HG02973 (cell line): ENCODE data around the gene HIBCH.
"Not testable (repeated sequence)": the region's sequence is repeated elsewhere in the genome, so short reads cannot be mapped to it uniquely, and the experiment has no call there.

Experiments
- ATAC-seq: cut with Tn5 transposase; IDR thresholded peaks from one replicate; pipeline ENCODE4 v1.9.1; 2021; ENCODE audit warnings: moderate library complexity; ENCODE audit not compliant: unreplicated experiment

Gene HIBCH

DNA sequence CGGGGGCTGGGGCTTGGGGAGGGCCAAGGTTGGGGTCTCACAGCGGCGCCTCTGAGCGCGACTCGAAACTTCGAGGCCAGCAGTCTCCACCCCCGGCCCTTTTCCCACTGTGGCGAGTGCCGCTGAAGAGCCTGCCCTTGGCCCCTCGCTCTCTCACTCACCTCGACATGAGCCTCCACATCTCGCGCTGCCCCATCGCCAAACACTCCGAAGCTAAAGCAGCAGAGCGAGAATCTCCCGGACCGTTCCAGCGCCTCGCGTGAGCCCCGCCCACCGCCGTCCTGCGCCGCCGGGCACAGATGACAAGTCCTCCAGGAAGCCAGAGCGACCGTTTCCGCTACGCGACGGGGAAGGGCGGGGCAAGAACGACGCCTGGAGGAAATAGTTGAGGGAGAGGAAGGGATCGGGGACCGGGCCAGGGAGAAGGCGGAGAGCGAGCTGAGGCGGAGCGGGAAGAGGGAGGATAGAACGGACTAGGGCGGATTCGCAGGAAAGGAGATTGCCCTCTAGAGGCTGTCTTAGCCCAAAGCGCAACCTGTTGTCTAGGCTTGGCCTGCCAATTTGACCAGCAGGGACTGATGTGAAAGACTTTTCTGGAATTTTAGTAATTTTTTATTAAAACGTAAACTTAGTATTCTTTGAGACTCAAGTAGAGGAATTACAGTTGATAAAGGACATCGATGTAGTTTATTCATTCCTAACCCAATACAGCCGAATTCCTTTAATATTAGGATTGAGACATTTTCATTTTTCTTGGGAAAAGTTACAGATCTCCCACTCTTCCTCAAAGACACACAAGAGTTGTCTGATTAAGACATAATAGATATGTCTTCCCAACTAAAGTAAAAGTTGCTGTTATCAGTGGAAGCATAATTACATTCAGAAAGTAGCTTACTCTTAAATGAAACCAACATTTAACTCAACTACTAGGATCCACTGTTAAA lies at the start of gene HIBCH:
Gene HIBCH (minus strand): TSS at position 272 of the 944 bp plus-strand sequence. CDS start 76 bp downstream, at position 196.
- peak; percentile 91 for ATAC-seq

GRCh38 chr2:190367091-190367490 lies 47.5 kb upstream of the HIBCH start:
- no peak for ATAC-seq

DNA sequence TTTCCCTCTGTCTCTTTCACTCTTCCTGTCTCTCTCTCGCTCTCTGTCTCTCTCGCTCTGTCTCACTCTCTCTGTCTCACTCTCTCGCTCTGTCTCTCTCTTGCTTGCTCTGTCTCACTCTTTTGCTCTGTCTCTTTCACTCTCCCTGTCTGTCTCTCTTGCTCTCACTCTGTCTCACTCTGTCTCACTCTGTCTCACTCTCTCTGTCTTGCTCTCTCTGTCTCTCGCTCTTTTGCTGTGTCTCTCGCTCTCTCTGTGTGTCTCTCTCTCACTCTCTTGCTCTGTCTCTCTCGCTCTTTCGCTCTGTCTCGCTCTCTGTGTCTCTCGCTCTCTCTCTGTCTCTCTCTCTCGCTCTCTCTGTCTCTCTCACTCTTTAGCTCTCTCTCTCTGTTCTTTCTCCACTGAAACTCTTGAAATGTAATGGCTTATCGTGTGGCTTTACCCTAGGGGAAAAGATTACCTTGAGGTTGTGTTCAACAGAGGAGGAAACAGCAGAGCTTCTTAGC lies 46.7 kb upstream of the HIBCH start:
- ATAC-seq = no peak

GRCh38 chr2:190365499-190366204 lies 46.0 kb upstream of the HIBCH start:
- ATAC-seq = no peak

DNA sequence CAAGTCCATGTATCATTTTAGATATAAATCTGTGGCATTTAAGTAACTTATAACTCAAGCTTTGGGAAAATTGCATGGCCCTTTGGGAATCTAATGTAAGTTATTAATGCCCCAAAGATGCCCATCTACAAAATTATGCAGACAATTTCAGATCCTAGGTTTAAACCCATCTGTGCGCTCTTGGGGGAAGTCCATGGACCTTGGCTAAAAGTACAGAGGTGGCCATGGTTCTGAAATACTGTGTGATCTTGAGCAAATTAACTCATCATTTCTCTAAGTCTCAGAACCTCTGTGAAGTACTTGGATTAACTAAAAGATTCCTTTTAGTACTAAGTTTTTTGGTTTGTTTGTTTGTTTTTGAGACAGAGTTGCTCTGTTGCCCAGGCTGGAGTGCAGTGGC lies 43.3 kb upstream of the HIBCH start:
- ATAC-seq = no peak

GRCh38 chr2:190361572-190361971 lies 41.9 kb upstream of the HIBCH start:
- ATAC-seq = no peak

DNA sequence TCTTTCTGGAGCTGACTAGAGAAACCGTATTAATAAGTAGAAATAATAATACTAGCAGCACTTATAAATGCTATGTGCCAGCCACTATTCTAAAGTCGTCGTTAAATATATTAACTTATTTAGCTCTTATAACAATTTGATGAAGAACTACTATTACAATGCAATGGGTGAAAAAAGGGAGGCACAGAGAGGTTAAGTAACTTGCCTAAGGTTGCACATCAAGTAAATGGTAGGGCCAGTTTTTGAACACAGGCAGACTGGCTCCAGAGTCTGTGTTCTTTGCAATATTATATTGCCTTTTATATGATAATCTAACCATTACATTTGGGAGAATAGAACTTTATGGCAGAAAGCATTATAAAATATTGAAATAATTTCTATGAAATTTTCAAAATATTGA lies 41.3 kb upstream of the HIBCH start:
- no peak for ATAC-seq

DNA sequence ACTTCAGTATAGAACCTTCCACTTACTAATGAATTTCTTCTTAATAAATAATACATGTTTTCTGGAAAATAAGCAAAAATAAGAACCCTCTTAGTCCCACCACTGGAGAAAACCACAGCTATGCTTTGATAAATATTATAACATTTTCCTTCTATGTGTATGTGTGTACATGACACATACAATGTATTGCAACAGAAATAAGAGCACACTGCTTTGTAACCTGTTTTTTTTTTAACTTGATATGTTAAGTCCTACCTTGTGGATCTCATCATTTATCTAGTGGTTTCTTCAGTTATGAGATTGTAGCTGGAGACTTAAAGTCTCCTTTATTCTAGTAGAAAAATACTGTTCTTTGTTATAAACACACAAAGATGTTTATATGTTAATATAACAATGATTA lies 40.9 kb upstream of the HIBCH start:
- ATAC-seq = no peak

DNA sequence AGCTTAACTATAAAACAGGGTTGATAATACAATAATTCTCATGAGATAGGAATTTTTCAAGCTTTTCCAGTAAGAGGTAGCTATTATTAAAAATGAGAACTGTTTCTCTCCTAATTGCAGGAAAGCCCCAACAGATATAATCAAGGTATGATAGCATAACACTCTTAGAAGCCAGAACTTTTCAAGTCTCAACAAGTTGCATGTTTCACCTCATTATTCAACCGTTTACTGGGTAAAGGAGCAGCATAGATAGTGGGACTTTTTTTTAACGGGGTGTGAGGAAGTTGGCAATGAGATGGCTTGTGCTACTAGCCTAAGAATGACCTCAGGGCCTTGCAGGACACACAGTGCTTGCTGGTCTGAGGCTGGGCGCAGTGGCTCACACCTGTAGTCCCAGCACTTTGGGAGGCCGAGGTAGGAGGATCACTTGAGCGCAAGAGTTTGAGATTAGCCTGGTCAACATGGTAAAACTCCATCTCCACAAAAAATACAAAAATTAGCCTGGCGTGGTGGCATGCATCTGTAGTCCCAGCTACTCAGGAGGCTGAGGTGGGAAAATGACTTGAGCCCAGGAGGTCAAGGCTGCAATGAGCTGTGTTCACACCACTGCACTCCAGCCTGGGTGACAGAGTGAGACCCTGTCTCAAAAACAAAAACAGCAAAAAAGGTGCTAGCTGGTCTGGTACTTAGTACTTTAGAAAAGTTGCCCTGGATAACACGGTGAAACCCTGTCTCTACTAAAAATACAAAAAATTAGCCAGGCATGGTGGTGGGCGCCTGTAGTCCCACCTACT lies 39.2 kb upstream of the HIBCH start:
- not testable (repeated sequence) for ATAC-seq

DNA sequence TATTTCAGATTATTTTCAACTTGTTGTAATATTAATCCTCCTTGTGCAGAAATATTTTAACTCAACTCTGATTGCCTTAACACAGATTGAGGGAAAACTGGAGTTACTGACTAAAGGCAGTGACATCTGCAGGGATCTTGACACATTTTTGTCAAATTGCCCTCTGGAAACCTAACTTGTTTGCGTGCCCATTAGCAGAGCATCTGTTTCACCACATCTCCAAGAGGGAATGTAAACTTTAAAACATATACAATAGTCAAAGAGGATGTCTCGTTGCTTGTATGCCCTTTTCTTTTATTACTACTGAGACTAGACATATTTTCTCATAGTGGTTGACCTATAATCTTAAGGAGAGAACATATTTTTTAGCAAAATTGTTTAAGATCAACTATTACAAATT lies 38.0 kb upstream of the HIBCH start:
- ATAC-seq = no peak

DNA sequence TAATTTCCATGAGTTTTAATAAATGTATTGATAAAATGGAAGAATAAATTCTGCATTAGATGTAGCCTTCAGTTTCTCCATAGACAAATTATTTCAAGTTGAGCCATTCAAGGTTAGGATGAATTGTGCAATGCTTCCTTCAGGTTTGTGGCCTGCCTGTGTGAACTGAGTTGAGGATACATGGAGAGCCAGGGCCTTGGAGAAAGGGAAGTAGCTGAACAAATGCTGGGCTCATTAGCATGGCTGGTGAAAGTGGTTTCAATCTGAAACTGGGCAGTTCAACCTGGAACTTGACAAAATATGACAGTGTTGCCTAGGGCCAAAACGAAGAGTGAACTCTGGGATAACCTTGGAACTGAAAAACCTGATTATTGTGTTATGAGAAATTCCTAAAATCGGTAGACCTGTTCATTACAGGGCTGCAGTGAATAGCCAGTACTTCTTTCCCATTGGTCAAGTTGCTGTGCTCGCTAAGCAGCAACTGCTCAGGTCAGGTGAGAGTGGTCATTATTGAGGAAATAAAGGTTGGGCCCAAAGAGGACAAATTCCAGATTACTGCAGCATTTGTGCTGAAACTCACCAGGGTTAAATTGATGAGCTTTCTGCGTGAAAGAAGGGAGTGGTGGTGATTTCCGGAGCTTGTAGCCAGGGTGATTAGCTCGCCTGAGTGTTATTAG lies 36.5 kb upstream of the HIBCH start:
- ATAC-seq = no peak

- no peak for ATAC-seq
These were observed 34.5 kb upstream of the HIBCH start for GRCh38 chr2:190354003-190354690.

GRCh38 chr2:190353537-190353899 lies 33.9 kb upstream of the HIBCH start:
- no peak for ATAC-seq

DNA sequence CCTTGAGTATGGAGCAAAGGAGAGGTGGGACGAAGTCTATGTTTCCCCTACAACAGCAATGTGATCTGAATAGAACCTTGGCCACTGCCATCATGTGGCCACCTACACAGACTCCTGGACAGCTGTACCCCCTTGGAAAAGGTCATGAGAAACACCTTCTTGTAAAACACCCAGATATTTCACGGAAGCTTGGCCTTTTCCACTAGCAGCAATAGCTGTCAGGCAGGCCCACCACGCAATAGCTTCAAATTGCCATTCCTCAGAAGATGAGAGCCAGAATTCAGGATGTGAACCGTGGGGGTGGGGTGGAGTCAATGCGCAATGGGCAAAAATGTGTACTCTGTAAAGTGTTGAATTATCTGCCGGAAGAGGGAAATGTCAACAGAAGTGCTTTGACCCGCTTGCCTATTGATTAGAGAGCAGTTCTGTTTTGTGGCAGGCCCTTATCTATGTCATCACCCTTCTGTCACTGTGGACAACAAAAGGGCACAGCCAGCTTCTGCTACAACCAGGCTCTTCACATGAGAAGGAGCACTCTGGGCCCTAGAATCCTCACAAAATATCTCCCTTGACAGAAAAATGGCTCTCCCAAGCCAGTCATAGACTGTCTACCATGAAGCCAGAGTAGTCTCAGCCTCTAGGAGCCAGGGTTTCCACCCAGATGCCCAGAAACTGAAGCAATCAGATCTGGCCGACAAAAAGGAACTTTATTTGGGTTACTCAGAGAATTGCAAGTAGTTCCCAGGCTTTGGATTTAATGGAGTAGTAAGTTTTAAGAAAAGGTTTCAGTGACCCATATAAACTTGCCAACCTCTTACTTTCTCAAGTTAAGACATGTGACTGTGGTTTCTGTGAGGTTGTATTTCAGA lies 33.3 kb upstream of the HIBCH start:
- ATAC-seq = no peak

DNA sequence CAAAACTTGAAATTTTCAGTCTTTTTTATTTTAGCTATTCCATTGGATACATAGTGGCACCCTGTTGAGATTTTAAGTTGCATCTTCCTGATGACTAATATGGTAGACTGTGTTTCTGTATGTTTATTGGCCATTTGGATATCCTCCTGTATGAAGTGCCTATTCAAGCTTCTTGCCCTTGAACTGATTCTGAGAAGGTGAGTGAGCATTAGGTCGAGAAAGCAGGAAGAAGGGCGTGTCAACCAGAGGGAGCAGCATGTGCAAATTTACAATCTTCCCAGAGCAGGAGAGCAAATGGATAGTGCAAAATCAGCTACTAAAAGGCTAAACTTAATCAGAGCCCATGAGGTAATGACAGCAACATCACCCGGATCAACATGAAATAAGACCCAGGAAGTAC lies 32.3 kb upstream of the HIBCH start:
- no peak for ATAC-seq

GRCh38 chr2:190350371-190350770 lies 30.7 kb upstream of the HIBCH start:
- ATAC-seq = no peak

DNA sequence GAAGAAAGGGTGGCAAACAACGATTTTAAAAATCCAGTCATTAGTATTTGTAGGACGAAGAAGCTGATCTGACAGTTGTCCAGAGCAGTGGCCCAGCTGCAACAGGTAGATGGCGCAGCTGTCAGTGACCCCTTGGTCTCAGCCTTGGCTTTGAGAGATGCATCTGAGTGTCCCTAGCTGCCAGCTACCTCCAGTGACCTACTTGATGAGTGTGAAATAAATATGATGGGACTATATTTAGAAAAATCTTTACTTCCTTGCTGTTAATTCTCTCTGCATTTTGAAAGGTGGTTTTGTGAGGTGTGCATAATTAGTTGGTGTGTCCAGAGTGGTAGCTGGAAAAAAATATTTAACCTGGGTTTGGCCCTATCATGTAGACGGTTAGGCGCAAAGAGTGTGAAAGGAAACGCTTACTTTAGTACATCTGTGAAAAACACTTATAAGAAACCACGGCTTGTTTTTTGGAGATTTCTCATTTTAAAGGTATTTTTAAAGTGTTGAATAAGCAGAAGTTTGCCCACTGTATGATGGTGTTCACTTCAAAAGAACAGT lies 24.7 kb upstream of the HIBCH start:
- peak; percentile 51 for ATAC-seq

DNA sequence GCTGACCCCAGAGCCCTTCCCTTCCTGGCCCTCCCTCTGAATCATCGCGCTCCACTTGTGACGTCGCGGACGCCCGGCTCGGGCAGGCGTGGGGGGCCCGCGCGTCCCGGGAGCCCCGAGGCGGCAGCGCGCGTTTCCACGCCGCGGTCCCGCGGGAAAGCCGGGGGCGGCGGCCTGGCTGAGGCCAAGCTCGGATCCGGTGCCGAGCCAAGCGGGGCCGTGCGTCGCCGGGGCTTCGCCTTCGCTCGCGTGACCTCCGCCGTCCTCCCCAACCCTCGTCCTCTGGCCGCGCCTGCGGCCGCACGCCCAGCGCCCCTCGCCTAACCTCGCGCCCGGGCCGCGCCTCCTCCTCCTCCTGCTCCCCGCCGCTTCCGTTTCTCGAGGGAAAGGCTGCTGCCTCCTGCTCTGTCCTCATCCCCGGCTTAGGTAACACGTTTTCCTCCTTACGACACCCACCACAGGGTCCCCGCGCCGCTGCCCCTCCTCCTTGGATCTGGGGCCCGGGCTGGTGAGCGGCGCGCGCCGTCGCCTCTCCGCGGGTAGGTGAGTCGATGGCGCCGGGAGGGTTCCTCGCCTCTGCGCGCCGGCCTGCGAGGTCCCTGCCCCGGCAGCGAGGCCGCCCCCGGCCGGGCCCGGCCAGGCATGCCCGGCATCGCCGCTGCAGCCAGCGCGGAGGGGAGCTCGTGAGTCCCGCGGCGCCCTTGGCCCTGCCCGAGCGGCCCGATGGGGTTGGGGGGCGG lies 24.1 kb upstream of the HIBCH start, which contains the start of gene INPP1:
Gene INPP1 (plus strand): TSS at position 54 of the 740 bp plus-strand sequence. CDS start 16,514 bp downstream, outside the sequence.
- ATAC-seq = peak; percentile 51
